Mesenchymal stem cell (in vitro differentiated cells and primary cell): ENCODE data around the gene USP47.
A peak's percentile ranks its signal among the peaks of the same experiment; 100 is the strongest.

Source experiments
- DNase-seq: peaks from one replicate; pipeline ENCODE4 v3.0.0-alpha.2; 2013
- H2AFZ ChIP-seq: one replicate; pipeline ENCODE4 v1.6.1; 2013; ENCODE audit warnings: low read depth, mild to moderate bottlenecking, control low read depth, inconsistent platforms, low read length, moderate library complexity
- H2AK5ac ChIP-seq: 2 replicates; pipeline ENCODE4 v1.6.1; 2013; ENCODE audit warnings: low read length, moderate library complexity, mild to moderate bottlenecking, inconsistent platforms; ENCODE audit not compliant: severe bottlenecking
- H2BK120ac ChIP-seq: one replicate; pipeline ENCODE4 v1.6.1; 2013; ENCODE audit warnings: low read depth, mild to moderate bottlenecking, inconsistent platforms, low read length, moderate library complexity
- H2BK12ac ChIP-seq, 2 experiments: one replicate each; pipeline ENCODE4 v1.6.1; 2013; ENCODE audit warnings: inconsistent platforms in 2 of 2, low read length in 2 of 2, mild to moderate bottlenecking in 2 of 2, moderate library complexity in 2 of 2, control low read depth in 1 of 2
- H2BK15ac ChIP-seq: one replicate; pipeline ENCODE4 v1.6.1; 2013; ENCODE audit warnings: mild to moderate bottlenecking, low read depth, inconsistent platforms; ENCODE audit not compliant: poor library complexity, severe bottlenecking
- H2BK5ac ChIP-seq: 2 replicates; pipeline ENCODE4 v1.6.1; 2013; ENCODE audit warnings: low read depth, mild to moderate bottlenecking, low read length, control low read depth, inconsistent platforms; ENCODE audit not compliant: poor library complexity, severe bottlenecking
- H3K14ac ChIP-seq, 2 experiments: one replicate each; pipeline ENCODE4 v1.6.1; 2013; ENCODE audit warnings: inconsistent platforms in 2 of 2, low read length in 2 of 2, control low read depth in 1 of 2, mild to moderate bottlenecking in 1 of 2, moderate library complexity in 1 of 2
- H3K18ac ChIP-seq, 2 experiments: one replicate each; pipeline ENCODE4 v1.6.1; 2013; ENCODE audit warnings: inconsistent platforms in 2 of 2, low read length in 2 of 2, control low read depth in 1 of 2, low read depth in 1 of 2, mild to moderate bottlenecking in 1 of 2
- H3K23ac ChIP-seq, 2 experiments: one replicate each; pipeline ENCODE4 v1.6.1; 2013; ENCODE audit warnings: inconsistent platforms in 2 of 2, low read length in 2 of 2, mild to moderate bottlenecking in 2 of 2, moderate library complexity in 2 of 2, control low read depth in 1 of 2
- H3K27ac ChIP-seq: 2 replicates; pipeline ENCODE4 v1.5.1; 2013; ENCODE audit warnings: mild to moderate bottlenecking, moderate library complexity, low read length, control low read depth, inconsistent platforms; ENCODE audit not compliant: poor library complexity, severe bottlenecking
- H3K27me3 ChIP-seq, 2 experiments: 2 replicates each; pipeline versions ENCODE4 v1.6.1 to v1.7.0; 2013; ENCODE audit warnings: low read length in 2 of 2, mild to moderate bottlenecking in 2 of 2, moderate library complexity in 2 of 2, control low read depth in 1 of 2, inconsistent platforms in 1 of 2; ENCODE audit not compliant: control insufficient read depth in 1 of 2, insufficient read depth in 1 of 2
- H3K36me3 ChIP-seq, 2 experiments: 2 replicates each; pipeline versions ENCODE4 v1.6.1 to v1.7.0; 2013; ENCODE audit warnings: low read length in 2 of 2, control low read depth in 1 of 2, inconsistent platforms in 1 of 2, low read depth in 1 of 2, mild to moderate bottlenecking in 1 of 2; ENCODE audit not compliant: insufficient read depth in 2 of 2, control insufficient read depth in 1 of 2
- H3K4ac ChIP-seq, 2 experiments: one replicate each; pipeline ENCODE4 v1.6.1; 2013; ENCODE audit warnings: inconsistent platforms in 2 of 2, low read length in 2 of 2, mild to moderate bottlenecking in 2 of 2, moderate library complexity in 2 of 2, control low read depth in 1 of 2, low read depth in 1 of 2
- H3K4me1 ChIP-seq: 2 replicates; pipeline ENCODE4 v1.6.1; 2013; ENCODE audit warnings: low read depth, low read length, control low read depth; ENCODE audit not compliant: control insufficient read depth, insufficient read depth
- H3K4me2 ChIP-seq: 2 replicates; pipeline ENCODE4 v1.6.1; 2013; ENCODE audit warnings: low read length, mild to moderate bottlenecking, inconsistent platforms; ENCODE audit not compliant: poor library complexity, severe bottlenecking
- H3K4me3 ChIP-seq, 2 experiments: 2 replicates each; pipeline versions ENCODE4 v1.5.1 to v1.7.0; 2013; ENCODE audit warnings: low read length in 2 of 2, mild to moderate bottlenecking in 2 of 2, control low read depth in 1 of 2, low read depth in 1 of 2; ENCODE audit not compliant: insufficient read depth in 1 of 2
- H3K79me1 ChIP-seq: replicated peaks from 2 replicates; pipeline ENCODE4 v1.6.1; 2013; ENCODE audit warnings: mild to moderate bottlenecking, control low read depth, low read length, inconsistent platforms; ENCODE audit not compliant: poor library complexity, severe bottlenecking
- H3K9ac ChIP-seq: 2 replicates; pipeline ENCODE4 v1.7.0; 2013; ENCODE audit warnings: mild to moderate bottlenecking, low read length, moderate library complexity
- H3K9me3 ChIP-seq: 2 replicates; pipeline ENCODE4 v1.7.0; 2013; ENCODE audit warnings: mild to moderate bottlenecking, low read length; ENCODE audit not compliant: control insufficient read depth
- H4K8ac ChIP-seq: one replicate; pipeline ENCODE4 v1.6.1; 2013; ENCODE audit warnings: inconsistent platforms, mild to moderate bottlenecking, low read length, moderate library complexity
- H4K91ac ChIP-seq: one replicate; pipeline ENCODE4 v1.6.1; 2013; ENCODE audit warnings: mild to moderate bottlenecking, low read length, inconsistent platforms
- WGBS: methylation state at CpG from one replicate; pipeline ENCODE4 v1.1.7; 2013; ENCODE audit warnings: mixed read lengths; 5-methylcytosine and 5-hydroxymethylcytosine counted together

The USP47 gene

DNA sequence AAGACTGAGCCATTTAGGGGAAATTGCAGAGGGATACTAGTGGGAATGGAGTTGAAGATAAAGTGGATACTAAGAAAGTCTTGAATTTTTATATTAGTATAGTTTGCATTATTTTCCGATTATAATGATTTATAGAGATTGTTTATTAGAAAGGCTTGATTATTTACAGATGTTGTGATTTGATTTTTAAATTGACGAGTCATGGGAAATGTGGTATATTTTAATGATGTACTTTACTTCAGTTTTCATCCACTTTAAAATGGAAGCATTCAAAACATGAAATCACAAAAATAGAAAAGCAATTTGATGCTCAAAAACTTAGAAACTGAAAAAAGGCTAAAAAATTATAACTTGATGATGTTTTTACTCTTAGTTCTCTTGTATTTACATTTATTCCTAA is 21.2 kb downstream of the USP47 start:
- H3K23ac ChIP-seq, result no peak overlapping the region
- no peak overlapping the region for H3K9ac ChIP-seq
- WGBS, result 100% methylated on average over 1 of the region's 2 CpGs
- H3K36me3 ChIP-seq, result peaks cover 0 to 4% of the 10 kb centered on the region in 2 experiments
- no peak overlapping the region for H4K8ac ChIP-seq
- H3K9me3 ChIP-seq, result peaks cover 18% of the 10 kb centered on the region
- no peak overlapping the region for H3K4ac ChIP-seq
- H3K79me1 ChIP-seq, result no peaks in the 10 kb centered on the region
- no peak overlapping the region for H2AK5ac ChIP-seq
- no peaks in the 10 kb centered on the region for H3K4me1 ChIP-seq
- no peak overlapping the region for H2BK12ac ChIP-seq
- no peak overlapping the region for H3K4me2 ChIP-seq
- no peak overlapping the region for H2BK120ac ChIP-seq
- no peak overlapping the region for H3K27ac ChIP-seq
- H3K14ac ChIP-seq, result no peak overlapping the region
- H2BK15ac ChIP-seq, result no peak overlapping the region
- H2AFZ ChIP-seq, result no peak overlapping the region
- H4K91ac ChIP-seq, result no peak overlapping the region
- H3K4me3 ChIP-seq, result no peak overlapping the region
- no peak for DNase-seq
- H2BK5ac ChIP-seq, result no peak overlapping the region
- H3K18ac ChIP-seq, result no peak overlapping the region
- H3K27me3 ChIP-seq, result no peaks in the 10 kb centered on the region

DNA sequence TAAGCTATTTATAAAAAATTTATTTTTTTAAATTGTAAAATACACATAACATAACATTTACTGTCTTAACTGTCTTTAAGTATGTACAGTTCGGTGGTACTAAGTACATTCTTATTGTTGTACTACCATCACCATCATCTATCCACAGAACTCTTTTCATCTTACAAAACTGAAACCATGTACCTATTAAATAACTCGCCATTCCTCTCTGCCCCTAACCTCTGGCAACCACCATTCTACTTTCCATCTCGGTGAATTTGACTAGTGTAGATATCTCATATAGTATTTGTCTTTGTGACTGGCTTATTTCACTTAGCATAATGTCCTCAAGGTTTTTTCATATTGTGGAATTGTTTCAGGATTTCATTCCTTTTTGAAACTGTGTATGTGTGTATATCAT is 22.6 kb downstream of the USP47 start:
- Histone ChIP-seq H3K27ac (no peak overlapping the region), H2BK12ac (no peak overlapping the region), H3K4ac (no peak overlapping the region), H3K9me3 (peaks cover 19% of the 10 kb centered on the region), H3K14ac (no peak overlapping the region), H2BK120ac (no peak overlapping the region), H3K4me3 (no peak overlapping the region), H4K91ac (no peak overlapping the region), H2AFZ (no peak overlapping the region), H3K18ac (no peak overlapping the region), H3K4me1 (no peaks in the 10 kb centered on the region), H3K9ac (no peak overlapping the region), H2BK15ac (no peak overlapping the region), H2BK5ac (no peak overlapping the region), H3K27me3 (no peaks in the 10 kb centered on the region), H3K79me1 (no peaks in the 10 kb centered on the region), H3K36me3 (peaks cover 0 to 6% of the 10 kb centered on the region in 2 experiments), H4K8ac (no peak overlapping the region), H2AK5ac (no peak overlapping the region), H3K23ac (no peak overlapping the region), H3K4me2 (no peak overlapping the region)
- no peak for DNase-seq
- 100% methylated on average over 1 of the region's 3 CpGs for WGBS

DNA sequence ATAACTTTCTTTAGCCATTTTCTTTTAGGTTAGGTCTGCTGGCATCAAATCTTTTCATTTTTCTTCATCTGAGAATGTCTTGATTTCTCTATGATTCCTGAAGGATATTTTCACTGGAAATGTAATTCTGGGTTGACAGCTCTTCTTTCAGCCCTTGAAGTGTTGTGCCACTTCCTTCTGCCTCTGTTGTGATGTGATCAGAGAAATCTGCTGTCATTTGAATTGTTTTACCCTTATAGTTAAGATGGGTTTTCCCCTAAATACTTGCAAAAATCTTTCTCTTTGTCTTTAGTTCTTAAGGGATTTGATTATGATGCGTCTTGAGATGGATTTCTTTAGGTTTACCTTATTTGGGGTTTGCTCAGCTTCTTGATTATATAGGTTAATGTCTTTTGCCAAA is 23.0 kb downstream of the USP47 start:
- H2BK5ac ChIP-seq, result no peak overlapping the region
- peaks cover 0 to 6% of the 10 kb centered on the region in 2 experiments for H3K36me3 ChIP-seq
- no peak overlapping the region for H3K14ac ChIP-seq
- no peak overlapping the region for H3K4me3 ChIP-seq
- H3K9me3 ChIP-seq, result peaks cover 19% of the 10 kb centered on the region
- WGBS, result 100% methylated on average over 1 of the region's 1 CpG
- H2BK15ac ChIP-seq, result no peak overlapping the region
- H4K8ac ChIP-seq, result no peak overlapping the region
- no peak overlapping the region for H3K18ac ChIP-seq
- no peak overlapping the region for H2BK120ac ChIP-seq
- H3K9ac ChIP-seq, result no peak overlapping the region
- no peak overlapping the region for H2AFZ ChIP-seq
- no peaks in the 10 kb centered on the region for H3K4me1 ChIP-seq
- H3K27me3 ChIP-seq, result no peaks in the 10 kb centered on the region
- no peak overlapping the region for H3K4ac ChIP-seq
- H3K23ac ChIP-seq, result no peak overlapping the region
- H2AK5ac ChIP-seq, result no peak overlapping the region
- H3K79me1 ChIP-seq, result no peaks in the 10 kb centered on the region
- no peak overlapping the region for H4K91ac ChIP-seq
- H3K27ac ChIP-seq, result no peak overlapping the region
- DNase-seq, result no peak
- no peak overlapping the region for H3K4me2 ChIP-seq
- H2BK12ac ChIP-seq, result no peak overlapping the region

DNA sequence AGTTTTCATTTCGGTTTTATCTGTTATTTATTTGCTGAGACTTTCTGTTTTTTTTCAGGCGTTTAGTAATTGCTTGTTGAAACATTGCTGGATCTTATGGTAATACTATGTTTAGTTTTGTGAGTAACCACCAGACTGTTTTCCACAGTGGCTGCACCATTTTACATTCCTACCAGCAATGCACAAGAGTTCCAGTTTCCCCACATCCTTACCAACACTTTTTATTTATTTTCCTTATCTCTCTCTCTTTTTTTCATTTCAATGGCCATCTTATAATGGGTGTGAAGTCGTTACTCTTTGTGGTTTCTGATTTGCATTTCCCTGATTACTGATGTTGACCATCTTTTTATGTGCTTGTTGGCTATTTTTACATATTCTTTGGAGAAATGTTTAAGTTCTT is 23.7 kb downstream of the USP47 start:
- Histone ChIP-seq H4K91ac (no peak overlapping the region), H3K14ac (no peak overlapping the region), H3K4ac (no peak overlapping the region), H2BK12ac (no peak overlapping the region), H3K4me3 (no peak overlapping the region), H3K23ac (no peak overlapping the region), H2BK15ac (no peak overlapping the region), H4K8ac (no peak overlapping the region), H3K27ac (no peak overlapping the region), H3K4me2 (no peak overlapping the region), H3K18ac (no peak overlapping the region), H2BK120ac (no peak overlapping the region), H2AFZ (no peak overlapping the region), H3K27me3 (no peaks in the 10 kb centered on the region), H3K36me3 (peaks cover 0 to 6% of the 10 kb centered on the region in 2 experiments), H3K79me1 (no peaks in the 10 kb centered on the region), H2AK5ac (no peak overlapping the region), H2BK5ac (no peak overlapping the region), H3K9me3 (peaks cover 19% of the 10 kb centered on the region), H3K4me1 (no peaks in the 10 kb centered on the region), H3K9ac (no peak overlapping the region)
- peak; percentile 64 for DNase-seq
- 53% methylated on average over 2 of the region's 3 CpGs for WGBS
